Activated T-cell treated with anti-CD3 and anti-CD28 coated beads, Interleukin-2, amount 50 U/mL, for 48 hours (primary cell): ENCODE data around the gene YIPF6.
"Not testable (repeated sequence)": the region's sequence is repeated elsewhere in the genome, so short reads cannot be mapped to it uniquely, and the experiment has no call there.

Source experiments
- DNase-seq, 2 experiments: peaks; one replicate each; pipeline ENCODE4 v3.0.0-alpha.2; 2020

The YIPF6 gene

GRCh38 chrX:68498508-68499379 lies at the start of gene YIPF6:
Gene YIPF6, plus strand, starts transcription at chrX:68499051. Its CDS starts 16 bp downstream, at chrX:68499067.
- DNase-seq = peak; percentile 70 to 78

DNA sequence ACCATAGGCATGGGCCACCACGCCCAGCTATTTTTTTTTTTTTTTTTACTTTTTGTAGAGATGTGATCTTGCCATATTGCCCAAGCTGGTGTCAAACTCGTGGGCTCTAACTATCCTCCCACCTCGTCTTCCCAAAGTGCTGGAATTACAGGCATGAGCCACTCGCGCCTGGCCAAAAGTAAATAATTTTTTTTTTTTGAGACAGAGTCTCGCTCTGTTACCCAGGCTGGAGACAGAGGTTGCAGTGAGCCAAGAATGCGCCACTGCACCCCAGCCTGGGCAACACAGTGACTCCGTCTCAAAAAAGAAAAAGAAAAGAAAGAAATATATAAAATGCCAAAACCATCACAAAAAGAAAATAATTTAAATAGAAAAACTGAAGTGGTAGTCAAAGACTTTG lies 47.1 kb upstream of the YIPF6 start:
- no peak for DNase-seq

- no peak for DNase-seq
Observed at GRCh38 chrX:68454476-68455150, 44.2 kb upstream of the YIPF6 start.

DNA sequence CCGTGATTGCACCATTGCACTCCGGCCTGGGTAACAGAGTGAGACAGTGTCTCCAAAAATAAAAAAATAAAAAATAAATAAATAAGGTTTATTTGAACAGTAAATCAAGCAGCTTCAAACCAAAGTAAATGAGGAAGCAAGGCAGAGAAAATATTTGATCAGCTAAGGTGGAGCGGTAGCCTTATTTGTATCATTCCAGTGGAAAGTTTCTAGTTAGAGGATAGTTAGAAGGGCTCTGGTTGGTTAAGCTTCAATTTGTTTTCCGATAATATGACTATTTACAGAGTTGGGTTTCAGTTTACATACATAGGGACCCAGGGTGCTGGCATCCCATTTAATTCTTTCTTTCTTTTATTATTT lies 43.7 kb upstream of the YIPF6 start:
- DNase-seq = no peak

GRCh38 chrX:68461093-68461492 lies 37.8 kb upstream of the YIPF6 start:
- DNase-seq = no peak

DNA sequence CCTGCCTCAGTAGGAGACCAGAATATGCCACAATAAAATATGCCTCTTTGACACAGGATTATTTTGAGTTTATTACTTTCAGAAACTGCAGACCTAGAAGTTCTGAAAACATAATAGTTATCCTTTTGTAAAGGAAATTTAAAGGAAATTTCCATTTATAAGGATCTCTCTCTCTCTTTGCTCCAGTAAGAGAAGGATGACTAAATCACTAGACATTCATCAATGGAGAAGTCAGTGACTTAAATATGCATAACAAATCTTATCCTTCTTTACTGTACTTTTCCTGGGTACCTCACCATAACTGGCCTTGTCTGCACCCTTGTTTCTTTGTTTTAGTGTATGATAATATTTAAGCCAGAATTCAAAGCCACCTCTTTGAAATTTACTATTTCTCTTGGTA lies 37.3 kb upstream of the YIPF6 start:
- no peak for DNase-seq

- DNase-seq = no peak
Observed at GRCh38 chrX:68462197-68462596, 36.7 kb upstream of the YIPF6 start.

DNA sequence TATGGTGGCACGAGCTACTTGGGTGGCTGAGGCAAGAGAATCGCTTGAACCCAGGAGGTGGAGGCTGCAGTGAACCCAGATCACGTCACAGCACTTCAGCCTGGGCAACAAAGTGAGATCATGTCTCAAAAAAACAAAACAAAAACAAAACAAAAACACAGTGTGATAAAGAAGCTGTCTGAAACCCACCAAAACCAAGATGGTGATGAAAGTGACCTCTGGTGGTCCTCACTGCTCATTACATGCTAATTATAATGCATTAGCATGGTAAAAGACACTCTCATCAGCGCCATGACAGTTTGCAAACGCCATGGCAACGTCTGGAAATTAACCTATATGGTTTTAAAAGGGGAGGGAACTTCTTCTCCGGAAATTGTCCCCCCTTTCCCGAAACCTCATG lies 36.2 kb upstream of the YIPF6 start:
- peak in 1 of 2 experiments; percentile 19 for DNase-seq

DNA sequence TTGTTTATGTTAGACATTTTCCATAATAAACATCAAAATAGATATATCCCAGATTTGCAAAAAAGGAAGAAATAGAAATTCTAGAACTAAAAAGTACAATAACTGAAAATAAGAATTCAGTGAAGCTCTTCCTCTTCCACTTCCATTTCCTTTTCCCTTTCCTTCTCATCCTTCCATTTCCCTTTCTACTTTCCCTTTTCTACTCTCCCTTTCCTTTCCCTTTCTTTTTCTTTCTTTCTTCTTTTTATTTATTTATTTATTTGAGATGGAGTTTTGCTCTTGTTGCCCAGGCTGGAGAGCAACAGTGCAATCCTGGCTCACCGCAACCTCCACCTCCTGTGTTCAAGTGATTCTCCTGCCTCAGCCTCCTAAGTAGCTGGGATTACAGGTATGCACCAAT lies 35.0 kb upstream of the YIPF6 start:
- no peak for DNase-seq

- no peak for DNase-seq
Observed at GRCh38 chrX:68464796-68465195, 34.1 kb upstream of the YIPF6 start.

GRCh38 chrX:68480969-68481368 lies 17.9 kb upstream of the YIPF6 start:
- DNase-seq = no peak

GRCh38 chrX:68486198-68486597 lies 12.7 kb upstream of the YIPF6 start:
- DNase-seq = not testable (repeated sequence)

DNA sequence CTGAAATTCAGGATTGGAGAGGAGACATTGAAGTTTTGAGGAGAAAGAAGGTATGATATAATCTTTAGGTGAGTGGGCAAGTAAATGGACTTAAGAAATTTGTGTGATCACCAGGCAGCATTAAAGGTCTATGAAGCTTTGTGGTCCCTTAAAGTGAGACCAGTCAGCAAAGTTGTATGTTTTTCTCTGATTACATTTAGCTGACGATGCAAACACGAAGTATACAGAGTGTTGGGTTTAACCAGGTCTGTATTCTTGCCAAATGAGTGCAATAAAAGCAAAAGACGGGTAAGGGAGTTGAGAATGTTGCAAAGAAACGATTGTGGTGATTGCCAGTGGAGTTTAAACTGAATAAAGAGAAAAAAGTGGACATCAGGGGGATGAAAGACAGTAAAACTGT lies 11.6 kb upstream of the YIPF6 start:
- no peak for DNase-seq

- no peak for DNase-seq
Observed at GRCh38 chrX:68487924-68488323, 10.9 kb upstream of the YIPF6 start.

- no peak for DNase-seq
Observed at GRCh38 chrX:68488657-68489056, 10.2 kb upstream of the YIPF6 start.

DNA sequence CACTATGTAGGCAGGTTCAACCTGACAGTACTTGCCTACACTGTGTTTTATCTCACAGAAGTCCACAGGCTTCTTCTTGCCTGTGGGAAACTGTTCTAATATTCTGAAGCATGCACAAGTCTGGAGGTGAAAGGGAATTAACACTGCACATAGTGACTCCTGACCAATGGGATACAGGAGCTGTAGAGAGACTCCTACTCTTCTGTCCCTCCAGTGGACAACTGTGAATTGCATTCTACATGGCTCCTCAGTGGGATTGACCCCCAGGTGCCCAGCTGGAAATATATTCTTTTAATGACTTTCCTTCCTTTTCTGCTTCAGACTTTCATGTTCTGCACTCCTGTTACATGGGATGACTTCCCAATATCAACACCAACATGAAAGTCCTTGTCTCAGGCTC lies 8.2 kb upstream of the YIPF6 start:
- DNase-seq = no peak

GRCh38 chrX:68492583-68492982 lies 6.3 kb upstream of the YIPF6 start:
- DNase-seq = no peak

GRCh38 chrX:68493776-68494175 lies 5.1 kb upstream of the YIPF6 start:
- DNase-seq = not testable (repeated sequence)

GRCh38 chrX:68498044-68498507 lies 775 bp upstream of the YIPF6 start:
- no peak for DNase-seq

GRCh38 chrX:68499543-68500504 lies 973 bp downstream of the YIPF6 start:
- DNase-seq = no peak

- peak; percentile 69 to 73 for DNase-seq
Observed at GRCh38 chrX:68503836-68504636, 5.2 kb downstream of the YIPF6 start.

DNA sequence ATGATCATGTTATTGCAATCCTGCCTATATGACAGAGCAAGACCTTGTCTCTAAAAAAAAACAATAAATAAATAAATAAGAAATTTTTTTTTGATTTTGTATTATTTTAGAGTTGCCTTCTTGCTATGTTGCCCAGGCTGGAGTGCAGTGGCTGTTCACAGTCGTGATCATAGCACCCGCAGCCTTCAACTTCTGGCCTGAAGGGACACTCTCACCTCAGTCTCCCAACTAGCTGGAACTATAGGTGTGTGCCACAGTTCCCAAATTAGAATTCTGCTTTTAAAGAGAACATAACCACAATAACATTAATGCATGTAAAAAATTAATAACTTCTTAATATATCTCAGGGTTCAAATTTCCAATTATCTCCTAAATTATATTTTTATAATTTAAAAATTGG lies 7.8 kb downstream of the YIPF6 start:
- DNase-seq = no peak
